H1 (cell line): Measurements from ENCODE around the gene CLMP. TPM values are rescaled to one million over a fixed set of nuclear protein-coding genes. Genes with fewer than 3 reads are reported as not detected.

Experiments used
- CTCF ChIA-PET: fragments of 300-600 bp; sonication (Branson Sonifier 250); formaldehyde crosslinking; loops from one replicate; lab custom pipeline; 2021; ENCODE audit not compliant: partially characterized antibody; lab: Charles Lee
- POLR2A ChIA-PET: fragments of 300-600 bp; sonication (Branson Sonifier 250); formaldehyde crosslinking; loops from one replicate; lab custom pipeline; 2021; ENCODE audit warnings: inconsistent platforms; ENCODE audit not compliant: partially characterized antibody; lab: Charles Lee
- DNase-seq, 2 experiments: peaks; one replicate each; pipeline versions ENCODE4 v3.0.0 to v3.0.0-alpha.2; 2010 to 2022; ENCODE audit warnings: low spot score in 2 of 2, low read depth in 1 of 2, mixed read lengths in 1 of 2
- FAIRE-seq: peaks from 2 replicates; lab custom pipeline; 2011; peaks lifted over from hg19 to GRCh38; lab: Jason Lieb, UNC
- H2AFZ ChIP-seq: 2 replicates; pipeline ENCODE4 v1.8.1; 2012; ENCODE audit warnings: low read length, inconsistent platforms
- H2AK5ac ChIP-seq: 2 replicates; pipeline ENCODE4 v1.6.1; 2013; ENCODE audit warnings: low read depth, low read length
- H2BK120ac ChIP-seq: replicated peaks from 2 replicates; pipeline ENCODE3; 2013; ENCODE audit warnings: low read depth, low read length, inconsistent platforms
- H2BK12ac ChIP-seq: 2 replicates; pipeline ENCODE4 v1.6.1; 2013; ENCODE audit warnings: low read depth, low read length
- H2BK15ac ChIP-seq: 2 replicates; pipeline ENCODE4 v1.6.1; 2013; ENCODE audit warnings: low read length
- H2BK20ac ChIP-seq: 2 replicates; pipeline ENCODE4 v1.6.1; 2013; ENCODE audit warnings: low read length
- H2BK5ac ChIP-seq: 2 replicates; pipeline ENCODE4 v1.6.1; 2013; ENCODE audit warnings: low read depth, low read length
- H3K14ac ChIP-seq: 2 replicates; pipeline ENCODE4 v1.6.1; 2013; ENCODE audit warnings: inconsistent platforms; ENCODE audit not compliant: insufficient read length
- H3K18ac ChIP-seq: 2 replicates; pipeline ENCODE4 v1.6.1; 2013; ENCODE audit warnings: low read length; ENCODE audit errors: extremely low read depth
- H3K23ac ChIP-seq: 2 replicates; pipeline ENCODE4 v1.6.1; 2013; ENCODE audit warnings: inconsistent platforms; ENCODE audit not compliant: insufficient read length
- H3K23me2 ChIP-seq: 2 replicates; pipeline ENCODE4 v1.6.1; 2013; ENCODE audit warnings: low read depth, low read length
- H3K27ac ChIP-seq: 2 replicates; pipeline ENCODE4 v1.6.1; 2011; ENCODE audit warnings: low read depth, low read length, inconsistent platforms
- H3K27me3 ChIP-seq, 4 experiments: replicated peaks in 1 of 4; 1 replicate in 1 of 4; 2 replicates in 3 of 4; pipeline versions ENCODE4 v1.6.1 to v1.8.1; 2011 to 2013; ENCODE audit warnings: low read length in 3 of 4, mild to moderate bottlenecking in 3 of 4, inconsistent platforms in 2 of 4, mixed read lengths in 2 of 4, moderate library complexity in 1 of 4; ENCODE audit not compliant: control insufficient read depth in 3 of 4, insufficient read depth in 3 of 4; ENCODE audit errors: extremely low read depth in 1 of 4
- H3K36me3 ChIP-seq, 4 experiments: 2 replicates each; pipeline versions ENCODE4 v1.6.1 to v1.8.1; 2011 to 2013; ENCODE audit warnings: mild to moderate bottlenecking in 4 of 4, low read length in 3 of 4, moderate library complexity in 2 of 4, control low read depth in 1 of 4, inconsistent platforms in 1 of 4; ENCODE audit not compliant: insufficient read depth in 4 of 4, control insufficient read depth in 2 of 4
- H3K4ac ChIP-seq: replicated peaks from 2 replicates; pipeline ENCODE3; 2013; ENCODE audit warnings: low read length, low read depth, mixed read lengths, inconsistent platforms; ENCODE audit not compliant: insufficient read length
- H3K4me1 ChIP-seq, 4 experiments: replicated peaks in 1 of 4; 1 replicate in 1 of 4; 2 replicates in 3 of 4; pipeline versions ENCODE4 v1.6.1 to v1.8.1; 2011 to 2013; ENCODE audit warnings: low read length in 3 of 4, inconsistent platforms in 2 of 4, mixed read lengths in 1 of 4; ENCODE audit not compliant: insufficient read depth in 4 of 4, control insufficient read depth in 3 of 4
- H3K4me2 ChIP-seq, 2 experiments: 2 replicates each; pipeline versions ENCODE4 v1.6.1 to v1.8.1; 2011 to 2013; ENCODE audit warnings: low read depth in 2 of 2, low read length in 2 of 2, control low read depth in 1 of 2, inconsistent platforms in 1 of 2, mild to moderate bottlenecking in 1 of 2; ENCODE audit not compliant: insufficient read depth in 1 of 2
- H3K4me3 ChIP-seq, 4 experiments: fragments of 200-600, 300-600 bp in 1 of 4; sonication (generic), shearing (Covaris generic), sonication (Bioruptor Twin) in 1 of 4; 2 replicates each; pipeline versions ENCODE4 v1.5.1 to v1.8.1; 2011 to 2016; ENCODE audit warnings: low read length in 4 of 4, low read depth in 3 of 4, control low read depth in 2 of 4, inconsistent platforms in 2 of 4, mild to moderate bottlenecking in 2 of 4, mixed read lengths in 1 of 4, moderate library complexity in 1 of 4; ENCODE audit not compliant: insufficient read depth in 2 of 4; ENCODE audit errors: extremely low read depth in 1 of 4
- H3K56ac ChIP-seq: replicated peaks from 2 replicates; pipeline ENCODE3; 2013; ENCODE audit warnings: low read depth, mild to moderate bottlenecking, mixed read lengths, low read length, inconsistent platforms; ENCODE audit not compliant: insufficient read length
- H3K79me1 ChIP-seq: 2 replicates; pipeline ENCODE4 v1.6.1; 2013; ENCODE audit warnings: low read depth, low read length, control low read depth
- H3K79me2 ChIP-seq, 2 experiments: 2 replicates each; pipeline versions ENCODE4 v1.6.1 to v1.8.1; 2012 to 2013; ENCODE audit warnings: low read length in 2 of 2, mild to moderate bottlenecking in 2 of 2, inconsistent platforms in 1 of 2; ENCODE audit not compliant: insufficient read depth in 2 of 2, control insufficient read depth in 1 of 2
- H3K9ac ChIP-seq, 4 experiments: replicated peaks in 1 of 4; 1 replicate in 1 of 4; 2 replicates in 3 of 4; pipeline versions ENCODE4 v1.6.1 to v1.8.1; 2011 to 2013; ENCODE audit warnings: low read depth in 3 of 4, low read length in 3 of 4, control low read depth in 2 of 4, mild to moderate bottlenecking in 2 of 4, moderate library complexity in 2 of 4, inconsistent platforms in 1 of 4; ENCODE audit errors: extremely low read depth in 1 of 4
- H3K9me3 ChIP-seq, 2 experiments: 2 replicates each; pipeline versions ENCODE4 v1.6.1 to v1.8.1; 2012 to 2013; ENCODE audit warnings: mild to moderate bottlenecking in 2 of 2, moderate library complexity in 2 of 2, control low read depth in 1 of 2, inconsistent platforms in 1 of 2, low read depth in 1 of 2, low read length in 1 of 2, mixed read lengths in 1 of 2; ENCODE audit not compliant: insufficient read depth in 2 of 2
- H4K20me1 ChIP-seq, 2 experiments: replicated peaks in 1 of 2; 2 replicates each; pipeline versions ENCODE3 to v1.8.1; 2011 to 2013; ENCODE audit warnings: inconsistent platforms in 2 of 2, low read length in 2 of 2, mild to moderate bottlenecking in 1 of 2; ENCODE audit not compliant: insufficient read depth in 2 of 2, control insufficient read depth in 1 of 2
- H4K5ac ChIP-seq: 2 replicates; pipeline ENCODE4 v1.6.1; 2013; ENCODE audit warnings: low read length, low read depth, mixed read lengths, inconsistent platforms; ENCODE audit not compliant: insufficient read length
- H4K8ac ChIP-seq: 2 replicates; pipeline ENCODE4 v1.8.0; 2013; ENCODE audit warnings: mild to moderate bottlenecking, moderate library complexity, low read length, inconsistent platforms; ENCODE audit not compliant: insufficient read depth; ENCODE audit errors: extremely low read depth
- H4K91ac ChIP-seq: replicated peaks from 2 replicates; pipeline ENCODE3; 2013; ENCODE audit warnings: low read length, mixed read lengths, inconsistent platforms; ENCODE audit not compliant: insufficient read length
- CBX5 ChIP-seq: fragments of 300-800, 300-1000 bp; sonication (generic); IDR thresholded peaks from 2 replicates; pipeline ENCODE4 v1.7.1; 2016; ENCODE audit warnings: antibody characterized with exemption, low read length, low read depth
- CBX8 ChIP-seq: fragments of 300-800, 300-1000 bp; sonication (generic); IDR thresholded peaks from 2 replicates; pipeline ENCODE4 v1.7.1; 2016; ENCODE audit warnings: low read depth, low read length, borderline replicate concordance
- CEBPB ChIP-seq: IDR thresholded peaks from 2 replicates; pipeline ENCODE4 v1.6.1; 2012; ENCODE audit warnings: low read depth, low read length
- EGR1 ChIP-seq: IDR thresholded peaks from 2 replicates; pipeline ENCODE4 v1.6.1; 2011; ENCODE audit warnings: low read depth, low read length, borderline replicate concordance
- FOSL1 ChIP-seq: IDR thresholded peaks from 2 replicates; pipeline ENCODE4 v1.6.1; 2011; ENCODE audit warnings: mild to moderate bottlenecking, low read depth, low read length, moderate library complexity; ENCODE audit not compliant: insufficient read depth
- GTF2F1 ChIP-seq: IDR thresholded peaks from 2 replicates; pipeline ENCODE4 v1.6.1; 2012; ENCODE audit warnings: low read depth, low read length, improper control_type of control experiment, borderline replicate concordance
- MAFK ChIP-seq: IDR thresholded peaks from 2 replicates; pipeline ENCODE4 v1.6.1; 2012; ENCODE audit warnings: low read depth, mild to moderate bottlenecking, improper control_type of control experiment, low read length
- NANOG ChIP-seq: IDR thresholded peaks from 2 replicates; pipeline ENCODE4 v1.6.1; 2011; ENCODE audit warnings: low read length, low read depth, mild to moderate bottlenecking, inconsistent platforms; ENCODE audit not compliant: insufficient read depth, poor library complexity, severe bottlenecking
- POLR2A ChIP-seq, 2 experiments: IDR thresholded peaks; 1 replicate in 1 of 2; 2 replicates in 1 of 2; pipeline ENCODE4 v1.6.1; 2011; ENCODE audit warnings: low read depth in 2 of 2, low read length in 2 of 2, mild to moderate bottlenecking in 2 of 2; ENCODE audit errors: control extremely low read depth in 1 of 2
- POLR2AphosphoS5 ChIP-seq: IDR thresholded peaks from 2 replicates; pipeline ENCODE4 v1.6.1; 2011; ENCODE audit warnings: low read depth, low read length
- SP1 ChIP-seq: IDR thresholded peaks from 2 replicates; pipeline ENCODE4 v1.6.1; 2011; ENCODE audit warnings: low read depth, low read length
- SP4 ChIP-seq: IDR thresholded peaks from 2 replicates; pipeline ENCODE4 v1.6.1; 2012; ENCODE audit warnings: low read length, inconsistent platforms
- TAF7 ChIP-seq: optimal IDR thresholded peaks from 2 replicates; pipeline ENCODE3; 2011; ENCODE audit warnings: low read depth, mild to moderate bottlenecking, inconsistent platforms, low read length, moderate library complexity, borderline replicate concordance
- TCF12 ChIP-seq: IDR thresholded peaks from 2 replicates; pipeline ENCODE4 v1.6.1; 2011; ENCODE audit warnings: low read depth, mild to moderate bottlenecking, low read length
- YY1 ChIP-seq: IDR thresholded peaks from 2 replicates; pipeline ENCODE4 v1.6.1; 2011; ENCODE audit warnings: low read depth, mild to moderate bottlenecking, low read length
- WGBS, 2 experiments: shearing (Covaris generic) in 1 of 2; methylation state at CpG; one replicate each; pipeline versions ENCODE4 v1.1.6 to v1.1.7; 2013 to 2015; ENCODE audit warnings: low lambda C conversion rate in 2 of 2, mixed read lengths in 2 of 2, inconsistent platforms in 1 of 2, low coverage in 1 of 2, missing lambda C conversion rate in 1 of 2; ENCODE audit not compliant: insufficient replicate concordance in 2 of 2, insufficient coverage in 1 of 2, insufficient read length in 1 of 2; ENCODE audit errors: extremely low coverage in 1 of 2, missing lambda C conversion rate in 1 of 2; 5-methylcytosine and 5-hydroxymethylcytosine counted together
- polyA plus RNA-seq, 7 experiments: library from polyadenylated mRNA; depleted of rRNA in 3 of 7; stranded (reverse) in 5 of 7; unstranded in 2 of 7; fragments of >200 nt in 5 of 7; fragments of 200-250 nt in 2 of 7; gene quantifications; 1 replicate in 5 of 7; 2 replicates in 1 of 7; 4 replicates in 1 of 7; pipeline versions ENCODE4 v1.2.1 to v1.2.3, GENCODE V29; 2011 to 2013; ENCODE audit warnings: missing spikeins in 2 of 7, mixed read lengths in 2 of 7
- total RNA-seq: library from RNA; stranded (reverse); fragmentation: NEBNext Ultra II Directional; extraction: Animal tissue kit (Norgen Biotek cat#: 25700); gene quantifications from 2 replicates; pipeline ENCODE4 v1.2.1, GENCODE V29; 2021

Gene CLMP
- total and polyA plus RNA-seq, 2 of the 8 experiments (the other 6 are each of a cell fraction or from before 2014, with no cell fraction given) = 9.9 to 24.1 TPM

- Histone ChIP-seq H3K27ac (no peak overlapping the region), H4K91ac (no peak overlapping the region), H3K27me3 (no peaks in the 10 kb centered on the region), H2AK5ac (no peak overlapping the region), H3K56ac (no peak overlapping the region), H4K20me1 (peaks cover 0 to 1% of the 10 kb centered on the region in 2 experiments), H3K4me2 (no peak overlapping the region), H2BK15ac (no peak overlapping the region), H3K4me1 (peaks cover 0 to 9% (median 7%) of the 10 kb centered on the region in 4 experiments; a peak in 3 of 7 replicates), H2BK20ac (no peak overlapping the region), H4K5ac (no peak overlapping the region), H3K4ac (no peak overlapping the region), H3K18ac (no peak overlapping the region), H3K23ac (no peak overlapping the region), H2BK12ac (no peak overlapping the region), H4K8ac (no peak overlapping the region), H2BK120ac (no peak overlapping the region), H3K9me3 (no peaks in the 10 kb centered on the region), H2BK5ac (no peak overlapping the region), H3K14ac (no peak overlapping the region), H3K9ac (no peak overlapping the region), H2AFZ (no peak overlapping the region), H3K79me2 (0 out of 4 replicates have a peak, but pooled peaks cover 0 to 2% of the 10 kb centered on the region in 2 experiments), H3K23me2 (no peaks in the 10 kb centered on the region), H3K36me3 (no peaks in the 10 kb centered on the region), H3K4me3 (no peak overlapping the region), H3K79me1 (no peaks in the 10 kb centered on the region)
- WGBS, 2 experiments = 88% methylated on average over 3 of the region's 3 CpGs; no CpG with 5 or more reads in 1 of the 2 experiments
- DNase-seq (no peak), FAIRE-seq (no peak)
- POLR2A ChIA-PET = interaction anchor here (0.9 to 3.7 kb wide), 4 partner anchors 11 to 73 kb away, joined by 4 to 18 read pairs (median 10); partner anchors contain the start of gene CLMP
- CTCF ChIA-PET = interaction anchor here (0.8 to 12.6 kb wide), 6 partner anchors 8 to 71 kb away, joined by 3 to 106 read pairs (median 5); no protein-coding TSS in a partner anchor
- TF ChIP-seq GTF2F1 = no peak
- TF ChIP-seq TCF12 = no peak
- no peak for TF ChIP-seq SP4
- TF ChIP-seq CBX8 = no peak
- no peak for TF ChIP-seq POLR2A (IDR thresholded peaks at IDR 0.05; ENCODE audit: control extremely low read depth in 1 of 2, low read depth in 2 of 2, low read length in 2 of 2)
- no peak for TF ChIP-seq CBX5
- no peak for TF ChIP-seq TAF7
- TF ChIP-seq MAFK = no peak
- no peak for TF ChIP-seq NANOG
- no peak for TF ChIP-seq YY1
- no peak for TF ChIP-seq FOSL1
- no peak for TF ChIP-seq SP1
- TF ChIP-seq CEBPB = no peak
- TF ChIP-seq EGR1 = no peak
- no peak for TF ChIP-seq POLR2AphosphoS5
Measured at GRCh38 chr11:123173856-123174186, 21.2 kb downstream of the CLMP start.
